CD4-positive, alpha-beta memory T cell (primary cell): ENCODE measurements around the gene CAPRIN1. TPM values are rescaled to one million over a fixed set of nuclear protein-coding genes. Genes with fewer than 3 reads are reported as not detected.

ENCODE experiments used
- CTCF ChIA-PET: fragments of 350-600 bp; sonication (Branson Sonifier 250); formaldehyde crosslinking; loops from one replicate; lab custom pipeline; 2021; ENCODE audit warnings: inconsistent platforms; ENCODE audit not compliant: partially characterized antibody; lab: Charles Lee
- POLR2A ChIA-PET: fragments of 350-600 bp; sonication (Branson Sonifier 250); formaldehyde crosslinking; loops from one replicate; lab custom pipeline; 2021; ENCODE audit not compliant: partially characterized antibody; lab: Charles Lee
- DNase-seq, 5 donors: peaks; one replicate each; pipeline versions ENCODE4 v3.0.0 to v3.0.0-alpha.2; 2020 to 2022; ENCODE audit warnings: mixed read lengths in 1 of 5
- H3K27ac ChIP-seq: one replicate; pipeline ENCODE4 v1.7.0; 2013; ENCODE audit warnings: low read depth, low read length
- H3K27me3 ChIP-seq: 2 replicates; pipeline ENCODE4 v1.7.0; 2013; ENCODE audit warnings: mild to moderate bottlenecking, low read length, moderate library complexity; ENCODE audit not compliant: insufficient read depth
- H3K36me3 ChIP-seq: 2 replicates; pipeline ENCODE4 v1.7.0; 2013; ENCODE audit warnings: mild to moderate bottlenecking, low read length, moderate library complexity; ENCODE audit not compliant: insufficient read depth
- H3K4me1 ChIP-seq: 2 replicates; pipeline ENCODE4 v1.7.0; 2013; ENCODE audit warnings: mild to moderate bottlenecking, low read length, moderate library complexity; ENCODE audit not compliant: insufficient read depth
- H3K4me3 ChIP-seq, 2 donors: one replicate each; pipeline ENCODE4 v1.7.0; 2013; ENCODE audit warnings: low read length in 2 of 2, mild to moderate bottlenecking in 1 of 2
- H3K9me3 ChIP-seq, 2 donors: one replicate each; pipeline ENCODE4 v1.7.0; 2013; ENCODE audit warnings: low read length in 2 of 2, control low read depth in 1 of 2; ENCODE audit not compliant: control insufficient read depth in 1 of 2
- H3K27ac Mint-ChIP-seq, 7 donors: one replicate each; pipeline ENCODE4 v1.8.0; 2020 to 2021; ENCODE audit warnings: mixed read lengths in 7 of 7, mild to moderate bottlenecking in 6 of 7, inconsistent platforms in 3 of 7, moderate library complexity in 3 of 7
- H3K27me3 Mint-ChIP-seq, 2 donors: one replicate each; pipeline ENCODE4 v1.8.0; 2020 to 2021; ENCODE audit warnings: mixed read lengths in 2 of 2
- H3K36me3 Mint-ChIP-seq, 2 donors: one replicate each; pipeline ENCODE4 v1.8.0; 2020 to 2021; ENCODE audit warnings: mixed read lengths in 2 of 2, inconsistent platforms in 1 of 2, mild to moderate bottlenecking in 1 of 2
- H3K4me1 Mint-ChIP-seq, 4 donors: one replicate each; pipeline ENCODE4 v1.8.0; 2020 to 2021; ENCODE audit warnings: mixed read lengths in 4 of 4, mild to moderate bottlenecking in 1 of 4
- H3K4me3 Mint-ChIP-seq, 8 donors: one replicate each; pipeline ENCODE4 v1.8.0; 2020 to 2021; ENCODE audit warnings: mixed read lengths in 8 of 8, mild to moderate bottlenecking in 7 of 8, moderate library complexity in 6 of 8, inconsistent platforms in 3 of 8
- H3K9me3 Mint-ChIP-seq, 8 donors: one replicate each; pipeline ENCODE4 v1.8.0; 2020 to 2021; ENCODE audit warnings: mixed read lengths in 8 of 8, mild to moderate bottlenecking in 5 of 8, inconsistent platforms in 3 of 8, moderate library complexity in 1 of 8
- intact Hi-C: fragments of 100-400 bp; cut with micrococcal nuclease; formaldehyde crosslinking; loops from one replicate; pipeline ENCODE4 v1.15.1; 2023
- polyA plus RNA-seq, 2 donors: library from polyadenylated mRNA; unstranded; fragments of 300-500 nt; fragmentation: Illumina TruSeq; gene quantifications; one replicate each; pipeline ENCODE4 v1.2.3, GENCODE V29; 2021
- total RNA-seq, 2 experiments: library from RNA; stranded (reverse); gene quantifications; one replicate each; pipeline ENCODE4 v1.2.3, GENCODE V29; 2021

CAPRIN1 gene
- total and polyA plus RNA-seq, 4 experiments from 2014 or later = 43.3 to 176 (median 128) TPM

- Histone ChIP-seq H3K36me3 (no peaks in the 10 kb centered on the region), H3K9me3 (no peaks in the 10 kb centered on the region), H3K4me3 (no peak overlapping the region), H3K4me1 (no peaks in the 10 kb centered on the region), H3K27ac (no peak overlapping the region), H3K27me3 (no peaks in the 10 kb centered on the region)
- Mint-ChIP-seq H3K9me3 (no peaks in the 10 kb centered on the region), H3K4me1 (no peaks in the 10 kb centered on the region), H3K4me3 (no peak overlapping the region), H3K27me3 (peaks cover 0 to 2% of the 10 kb centered on the region in 2 donors), H3K27ac (no peak overlapping the region), H3K36me3 (no peaks in the 10 kb centered on the region)
- intact Hi-C loops = no loop called here
- no peak for DNase-seq
- CTCF ChIA-PET = no interaction called here
- POLR2A ChIA-PET = no interaction called here
These were observed 17.5 kb upstream of the CAPRIN1 start for GRCh38 chr11:34034053-34034452.

GRCh38 chr11:34036456-34036855 is 15.1 kb upstream of the CAPRIN1 start:
- CTCF ChIA-PET = no interaction called here
- H3K9me3 ChIP-seq = no peaks in the 10 kb centered on the region
- POLR2A ChIA-PET = no interaction called here
- Mint-ChIP-seq H3K4me3 (no peak overlapping the region), H3K4me1 (no peaks in the 10 kb centered on the region), H3K27ac (no peak overlapping the region), H3K27me3 (peaks cover 0 to 4% of the 10 kb centered on the region in 2 donors), H3K36me3 (no peaks in the 10 kb centered on the region), H3K9me3 (no peaks in the 10 kb centered on the region)
- no peaks in the 10 kb centered on the region for H3K4me1 ChIP-seq
- H3K27ac ChIP-seq = no peak overlapping the region
- no peaks in the 10 kb centered on the region for H3K27me3 ChIP-seq
- intact Hi-C loops = no loop called here
- no peak overlapping the region for H3K4me3 ChIP-seq
- H3K36me3 ChIP-seq = no peaks in the 10 kb centered on the region
- DNase-seq = no peak

- Mint-ChIP-seq H3K27me3 (peaks cover 0 to 4% of the 10 kb centered on the region in 2 donors), H3K36me3 (no peaks in the 10 kb centered on the region), H3K4me3 (no peak overlapping the region), H3K27ac (no peak overlapping the region), H3K9me3 (no peaks in the 10 kb centered on the region), H3K4me1 (no peaks in the 10 kb centered on the region)
- H3K9me3 ChIP-seq = no peaks in the 10 kb centered on the region
- no peak overlapping the region for H3K27ac ChIP-seq
- H3K4me3 ChIP-seq = no peak overlapping the region
- intact Hi-C loops = no loop called here
- ChIA-PET CTCF (no interaction called here), POLR2A (no interaction called here)
- no peaks in the 10 kb centered on the region for H3K36me3 ChIP-seq
- H3K4me1 ChIP-seq = no peaks in the 10 kb centered on the region
- no peak for DNase-seq
- no peaks in the 10 kb centered on the region for H3K27me3 ChIP-seq
These were observed 14.5 kb upstream of the CAPRIN1 start for GRCh38 chr11:34037016-34037415.

GRCh38 chr11:34040571-34040970 is 11.0 kb upstream of the CAPRIN1 start:
- no peaks in the 10 kb centered on the region for H3K4me1 ChIP-seq
- peaks cover 0 to 3% (median 2%) of the 10 kb centered on the region in 4 donors for H3K4me1 Mint-ChIP-seq
- CTCF ChIA-PET = interaction anchor here (1.0 to 1.3 kb wide), 2 partner anchors 18 to 89 kb away, joined by 3 to 5 read pairs; no protein-coding TSS in a partner anchor

GRCh38 chr11:34044664-34045485 is 6.7 kb upstream of the CAPRIN1 start:
- H3K27ac ChIP-seq = no peak overlapping the region
- Mint-ChIP-seq H3K4me1 (peaks cover 1 to 5% (median 3%) of the 10 kb centered on the region in 4 donors), H3K4me3 (no peak overlapping the region), H3K9me3 (no peaks in the 10 kb centered on the region), H3K36me3 (no peaks in the 10 kb centered on the region), H3K27me3 (peaks cover 5 to 7% of the 10 kb centered on the region in 2 donors), H3K27ac (peak overlapping the region in 1 of 7 donors; percentile 18)
- H3K9me3 ChIP-seq = no peaks in the 10 kb centered on the region
- H3K27me3 ChIP-seq = no peaks in the 10 kb centered on the region
- CTCF ChIA-PET = no interaction called here
- intact Hi-C loops = no loop called here
- H3K4me3 ChIP-seq = no peak overlapping the region
- no peaks in the 10 kb centered on the region for H3K4me1 ChIP-seq
- POLR2A ChIA-PET = interaction anchor here (1.0 kb wide), 1 partner anchor 60 kb away, joined by 3 read pairs; the partner anchor contains the start of gene NAT10
- H3K36me3 ChIP-seq = no peaks in the 10 kb centered on the region
- DNase-seq = no peak

More at GRCh38 chr11:34040571-34040970, 11.0 kb upstream of the CAPRIN1 start:
- DNase-seq = no peak
- Mint-ChIP-seq H3K9me3 (no peaks in the 10 kb centered on the region), H3K27me3 (peaks cover 5 to 7% of the 10 kb centered on the region in 2 donors), H3K27ac (no peak overlapping the region), H3K4me3 (no peak overlapping the region), H3K36me3 (no peaks in the 10 kb centered on the region)
- H3K27me3 ChIP-seq = no peaks in the 10 kb centered on the region
- H3K9me3 ChIP-seq = no peaks in the 10 kb centered on the region
- POLR2A ChIA-PET = no interaction called here
- intact Hi-C loops = no loop called here
- no peak overlapping the region for H3K4me3 ChIP-seq
- H3K36me3 ChIP-seq = no peaks in the 10 kb centered on the region
- H3K27ac ChIP-seq = no peak overlapping the region

- peaks cover 0 to 5% (median 0%) of the 10 kb centered on the region in 8 donors for H3K9me3 Mint-ChIP-seq
- CTCF ChIA-PET = interaction anchor here (1.5 kb wide), 1 partner anchor 61 kb away, joined by 7 read pairs; no protein-coding TSS in a partner anchor
- peak overlapping the region in 1 of 7 donors; percentile 98 for H3K27ac Mint-ChIP-seq
- Histone ChIP-seq H3K4me1 (peaks cover 10% of the 10 kb centered on the region), H3K27ac (no peak overlapping the region), H3K4me3 (no peak overlapping the region), H3K9me3 (no peaks in the 10 kb centered on the region), H3K36me3 (no peaks in the 10 kb centered on the region), H3K27me3 (no peaks in the 10 kb centered on the region)
- H3K4me1 Mint-ChIP-seq = peaks cover 10 to 23% (median 15%) of the 10 kb centered on the region in 4 donors
- no peak for DNase-seq
- H3K4me3 Mint-ChIP-seq = peak overlapping the region in 2 of 8 donors; percentile 52 to 64
- POLR2A ChIA-PET = interaction anchor here (1.0 to 7.8 kb wide), 2 partner anchors 11 to 56 kb away, joined by 3 to 157 read pairs; partner anchors contain the start of gene NAT10
- H3K27me3 Mint-ChIP-seq = peaks cover 5% of the 10 kb centered on the region in 2 donors
- intact Hi-C loops = no loop called here
- peaks cover 5 to 16% of the 10 kb centered on the region in 2 donors for H3K36me3 Mint-ChIP-seq
These were observed 2.5 kb upstream of the CAPRIN1 start for GRCh38 chr11:34049028-34049427.
